Hepatocyte (in vitro differentiated cells): ENCODE results near the gene GUK1. TPM values are rescaled to one million over a fixed set of nuclear protein-coding genes. Genes with fewer than 3 reads are reported as not detected.

Experiments
- DNase-seq: peaks from one replicate; pipeline ENCODE4 v3.0.0-alpha.2; 2016; ENCODE audit warnings: low spot score
- H2AFZ ChIP-seq: fragments of 200-600 bp; sonication (generic); 2 replicates; pipeline ENCODE4 v1.6.0; 2016; ENCODE audit warnings: antibody characterized with exemption, mild to moderate bottlenecking
- H3K27ac ChIP-seq: fragments of 200-600 bp; sonication (generic); 2 replicates; pipeline ENCODE4 v1.5.1; 2016; ENCODE audit warnings: mild to moderate bottlenecking
- H3K27me3 ChIP-seq: fragments of 200-600 bp; sonication (generic); 2 replicates; pipeline ENCODE4 v1.6.1; 2016
- H3K36me3 ChIP-seq: fragments of 200-600 bp; sonication (generic); replicated peaks from 2 replicates; pipeline ENCODE4 v1.5.1; 2016; ENCODE audit warnings: low read depth; ENCODE audit not compliant: insufficient read depth
- H3K4me1 ChIP-seq: fragments of 200-600 bp; sonication (generic); 2 replicates; pipeline ENCODE4 v1.5.1; 2016; ENCODE audit warnings: mild to moderate bottlenecking, moderate library complexity; ENCODE audit not compliant: insufficient read depth
- H3K4me2 ChIP-seq: fragments of 200-600 bp; sonication (generic); 2 replicates; pipeline ENCODE4 v1.6.0; 2016
- H3K4me3 ChIP-seq: fragments of 200-600 bp; sonication (generic); 2 replicates; pipeline ENCODE4 v1.5.1; 2016; ENCODE audit warnings: mild to moderate bottlenecking
- H3K79me2 ChIP-seq: fragments of 200-600 bp; sonication (generic); 2 replicates; pipeline ENCODE4 v1.6.0; 2017; ENCODE audit warnings: mild to moderate bottlenecking
- H3K9me2 ChIP-seq: fragments of 200-600 bp; sonication (generic); replicated peaks from 2 replicates; pipeline ENCODE4 v1.6.0; 2017; ENCODE audit warnings: mild to moderate bottlenecking; ENCODE audit not compliant: insufficient read depth
- H3K9me3 ChIP-seq: fragments of 200-600 bp; sonication (generic); 2 replicates; pipeline ENCODE4 v1.5.1; 2016; ENCODE audit warnings: low read depth, mild to moderate bottlenecking
- H4K20me1 ChIP-seq: fragments of 200-600 bp; sonication (generic); 2 replicates; pipeline ENCODE4 v1.6.0; 2016; ENCODE audit warnings: mild to moderate bottlenecking; ENCODE audit not compliant: insufficient read depth, poor library complexity, severe bottlenecking
- CTCF ChIP-seq: fragments of 200-600 bp; sonication (generic); IDR thresholded peaks from 2 replicates; pipeline ENCODE4 v1.5.1; 2016; ENCODE audit warnings: antibody characterized with exemption, mild to moderate bottlenecking; ENCODE audit not compliant: poor library complexity
- EZH2 ChIP-seq: fragments of 200-600 bp; sonication (generic); IDR thresholded peaks from 2 replicates; pipeline ENCODE4 v1.6.1; 2016; ENCODE audit warnings: antibody characterized with exemption, mild to moderate bottlenecking, borderline replicate concordance
- EZH2phosphoT487 ChIP-seq: fragments of 200-600 bp; sonication (generic); IDR thresholded peaks from one replicate; pipeline ENCODE4 v1.6.1; 2018; ENCODE audit warnings: antibody characterized with exemption, mild to moderate bottlenecking, low read depth, moderate library complexity; ENCODE audit not compliant: unreplicated experiment, severe bottlenecking
- WGBS: methylation state at CpG from one replicate; pipeline ENCODE4 v1.1.6; 2016; ENCODE audit warnings: low lambda C conversion rate; ENCODE audit errors: missing lambda C conversion rate; 5-methylcytosine and 5-hydroxymethylcytosine counted together
- polyA plus RNA-seq: library from polyadenylated mRNA; unstranded; fragments of >200 nt; fragmentation: Nextera tagmentation; extraction: Ambion mirVana; gene quantifications from 2 replicates; pipeline ENCODE4 v1.2.1, GENCODE V29; 2016
- total RNA-seq: library from RNA; depleted of rRNA; stranded (reverse); fragments of >200 nt; gene quantifications from 2 replicates; pipeline ENCODE4 v1.2.3, GENCODE V29; 2014

Gene GUK1
- total and polyA plus RNA-seq, 2 experiments from 2014 or later = 158 to 368 TPM

- Histone ChIP-seq H3K4me2 (no peak overlapping the region), H2AFZ (no peak overlapping the region), H3K36me3 (no peaks in the 10 kb centered on the region), H3K79me2 (peaks cover 13% of the 10 kb centered on the region), H3K9me3 (no peaks in the 10 kb centered on the region), H4K20me1 (no peaks in the 10 kb centered on the region), H3K27ac (no peak overlapping the region), H3K4me1 (peaks cover 12% of the 10 kb centered on the region), H3K4me3 (no peak overlapping the region), H3K9me2 (no peaks in the 10 kb centered on the region), H3K27me3 (no peaks in the 10 kb centered on the region)
- TF ChIP-seq CTCF (no peak), EZH2 (no peak), EZH2phosphoT487 (no peak)
- DNase-seq = no peak
- 91% methylated on average over 1 of the region's 1 CpG for WGBS
Measured at GRCh38 chr1:228112617-228113016, 27.5 kb upstream of the GUK1 start.

GRCh38 chr1:228114827-228115226, 25.3 kb upstream of the GUK1 start:
- H3K4me3 ChIP-seq = no peak overlapping the region
- DNase-seq = no peak
- no peak for TF ChIP-seq EZH2phosphoT487
- TF ChIP-seq EZH2 = no peak
- no peak for TF ChIP-seq CTCF
- H3K4me2 ChIP-seq = no peak overlapping the region
- H3K9me2 ChIP-seq = no peaks in the 10 kb centered on the region
- H3K36me3 ChIP-seq = no peaks in the 10 kb centered on the region
- no peak overlapping the region for H2AFZ ChIP-seq
- 79% methylated on average over 3 of the region's 3 CpGs for WGBS
- H3K27me3 ChIP-seq = no peaks in the 10 kb centered on the region
- H3K27ac ChIP-seq = no peak overlapping the region
- peaks cover 7% of the 10 kb centered on the region for H3K4me1 ChIP-seq
- no peaks in the 10 kb centered on the region for H3K9me3 ChIP-seq
- no peaks in the 10 kb centered on the region for H3K79me2 ChIP-seq
- H4K20me1 ChIP-seq = no peaks in the 10 kb centered on the region

GRCh38 chr1:228117335-228117734, 22.7 kb upstream of the GUK1 start:
- Histone ChIP-seq H3K79me2 (no peaks in the 10 kb centered on the region), H3K4me2 (no peak overlapping the region), H3K9me3 (no peaks in the 10 kb centered on the region), H3K4me3 (no peak overlapping the region), H2AFZ (no peak overlapping the region), H3K4me1 (no peaks in the 10 kb centered on the region), H3K27me3 (no peaks in the 10 kb centered on the region), H4K20me1 (no peaks in the 10 kb centered on the region), H3K9me2 (no peaks in the 10 kb centered on the region), H3K36me3 (no peaks in the 10 kb centered on the region), H3K27ac (no peak overlapping the region)
- no peak for DNase-seq
- 92% methylated on average over 4 of the region's 4 CpGs for WGBS
- TF ChIP-seq EZH2 (no peak), CTCF (no peak), EZH2phosphoT487 (no peak)

GRCh38 chr1:228118040-228118439, 22.0 kb upstream of the GUK1 start:
- H3K4me2 ChIP-seq = no peak overlapping the region
- TF ChIP-seq CTCF = no peak
- TF ChIP-seq EZH2phosphoT487 = no peak
- no peak for TF ChIP-seq EZH2
- H3K4me1 ChIP-seq = no peaks in the 10 kb centered on the region
- no peaks in the 10 kb centered on the region for H3K79me2 ChIP-seq
- no peak overlapping the region for H2AFZ ChIP-seq
- H3K9me2 ChIP-seq = no peaks in the 10 kb centered on the region
- no peaks in the 10 kb centered on the region for H3K27me3 ChIP-seq
- DNase-seq = no peak
- H3K9me3 ChIP-seq = no peaks in the 10 kb centered on the region
- no peaks in the 10 kb centered on the region for H4K20me1 ChIP-seq
- WGBS = 86% methylated on average over 2 of the region's 2 CpGs
- H3K36me3 ChIP-seq = no peaks in the 10 kb centered on the region
- H3K27ac ChIP-seq = no peak overlapping the region
- no peak overlapping the region for H3K4me3 ChIP-seq
